ENCODE data around the gene TMEM106C. TPM values are rescaled to one million over a fixed set of nuclear protein-coding genes. Genes with fewer than 3 reads are reported as not detected.
"Not testable (repeated sequence)": the region's sequence is repeated elsewhere in the genome, so short reads cannot be mapped to it uniquely, and the experiment has no call there.

TMEM106C gene
- total RNA-seq, 1 donor from 2014 or later = 73.7 TPM

DNA sequence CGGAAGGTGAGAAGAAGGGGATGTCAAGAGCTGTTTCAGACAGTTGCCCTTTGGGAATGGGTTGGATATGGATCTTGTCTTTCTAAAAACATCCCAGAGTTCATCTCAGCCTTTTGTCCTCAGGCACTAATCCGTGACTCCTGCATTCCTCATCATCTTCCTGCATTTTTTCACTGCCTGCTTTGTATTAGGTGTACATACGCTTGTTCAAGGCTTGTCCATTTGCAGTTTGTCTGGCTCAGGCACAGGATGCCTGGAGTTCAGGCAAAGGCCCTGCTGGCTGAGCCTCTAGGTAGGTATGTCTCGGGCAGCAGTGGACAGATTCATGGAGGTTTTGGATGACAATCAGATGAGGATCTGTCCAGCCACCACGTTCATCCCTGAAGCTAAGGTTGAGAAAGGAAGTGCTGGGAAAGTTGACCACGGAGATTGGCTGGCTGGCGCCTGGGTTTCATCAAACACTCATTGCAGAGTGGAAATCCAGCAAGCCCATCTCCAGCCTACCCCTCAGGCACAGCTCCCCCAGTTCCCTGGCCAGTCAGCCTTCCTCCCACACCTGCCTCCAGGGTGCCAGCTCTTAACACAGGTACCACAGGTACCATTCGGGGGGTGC, 12.4 kb upstream of the TMEM106C start:
- H3K36me3 Mint-ChIP-seq = no peaks in the 10 kb centered on the region
- peaks cover 34% of the 10 kb centered on the region for H3K4me1 Mint-ChIP-seq
- no peaks in the 10 kb centered on the region for H3K27me3 Mint-ChIP-seq (ENCODE audit: low read depth)
- no peak for DNase-seq (ENCODE audit: low spot score in 2 of 2, unreplicated experiment in 2 of 2)
- H3K27ac Mint-ChIP-seq = no peak overlapping the region
- H3K9me3 Mint-ChIP-seq = no peaks in the 10 kb centered on the region
- H3K4me3 Mint-ChIP-seq = no peak overlapping the region
- TF ChIP-seq CTCF (IDR thresholded peaks at IDR 0.05; ENCODE audit: unreplicated experiment) = no peak

- H3K27ac Mint-ChIP-seq = no peak overlapping the region
- no peaks in the 10 kb centered on the region for H3K36me3 Mint-ChIP-seq
- DNase-seq (ENCODE audit: low spot score in 2 of 2, unreplicated experiment in 2 of 2) = no peak
- H3K4me3 Mint-ChIP-seq = no peak overlapping the region
- TF ChIP-seq CTCF (IDR thresholded peaks at IDR 0.05; ENCODE audit: unreplicated experiment) = no peak
- no peaks in the 10 kb centered on the region for H3K27me3 Mint-ChIP-seq (ENCODE audit: low read depth)
- H3K9me3 Mint-ChIP-seq = peaks cover 3% of the 10 kb centered on the region
- peaks cover 22% of the 10 kb centered on the region for H3K4me1 Mint-ChIP-seq
Observed at GRCh38 chr12:47954058-47954457, 9.3 kb upstream of the TMEM106C start.

- Mint-ChIP-seq H3K4me3 (no peak overlapping the region), H3K27me3 (ENCODE audit: low read depth) (no peaks in the 10 kb centered on the region), H3K27ac (no peak overlapping the region), H3K9me3 (peaks cover 5% of the 10 kb centered on the region), H3K4me1 (peaks cover 19% of the 10 kb centered on the region), H3K36me3 (no peaks in the 10 kb centered on the region)
- no peak for DNase-seq (ENCODE audit: low spot score in 2 of 2, unreplicated experiment in 2 of 2)
- TF ChIP-seq CTCF (IDR thresholded peaks at IDR 0.05; ENCODE audit: unreplicated experiment) = no peak
Observed at GRCh38 chr12:47954467-47955045, 8.8 kb upstream of the TMEM106C start.

- Mint-ChIP-seq H3K36me3 (no peaks in the 10 kb centered on the region), H3K4me1 (peaks cover 18% of the 10 kb centered on the region), H3K27ac (no peak overlapping the region), H3K4me3 (no peak overlapping the region), H3K27me3 (ENCODE audit: low read depth) (no peaks in the 10 kb centered on the region), H3K9me3 (peaks cover 10% of the 10 kb centered on the region)
- TF ChIP-seq CTCF (IDR thresholded peaks at IDR 0.05; ENCODE audit: unreplicated experiment) = no peak
- DNase-seq (ENCODE audit: low spot score in 2 of 2, unreplicated experiment in 2 of 2) = no peak
Observed at GRCh38 chr12:47955059-47955458, 8.3 kb upstream of the TMEM106C start.

DNA sequence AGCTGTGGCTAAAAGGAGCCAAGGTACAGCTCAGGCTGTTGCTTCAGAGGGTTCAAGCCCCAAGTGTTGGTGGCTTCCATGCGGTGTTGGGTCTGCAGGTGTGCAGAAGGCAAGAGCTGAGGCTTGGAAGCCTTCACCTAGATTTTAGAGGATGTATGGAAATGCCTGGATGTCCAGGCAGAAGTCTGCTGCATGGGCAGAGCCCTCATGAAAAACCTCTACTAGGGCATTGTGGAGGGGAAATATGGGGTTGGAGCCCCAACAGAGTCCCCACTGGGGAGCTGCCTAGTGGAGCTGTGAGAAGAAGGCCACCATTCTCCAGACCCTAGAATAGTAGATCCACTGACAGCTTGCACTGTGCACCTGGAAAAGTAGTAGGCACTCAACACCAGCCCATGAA, 5.7 kb upstream of the TMEM106C start:
- not testable (repeated sequence) for H3K27me3 Mint-ChIP-seq (ENCODE audit: low read depth); H3K27ac Mint-ChIP-seq; DNase-seq (ENCODE audit: low spot score in 2 of 2, unreplicated experiment in 2 of 2); H3K36me3 Mint-ChIP-seq; H3K4me3 Mint-ChIP-seq
- Mint-ChIP-seq H3K4me1 (peaks cover 21% of the 10 kb centered on the region), H3K9me3 (peaks cover 11% of the 10 kb centered on the region)

DNA sequence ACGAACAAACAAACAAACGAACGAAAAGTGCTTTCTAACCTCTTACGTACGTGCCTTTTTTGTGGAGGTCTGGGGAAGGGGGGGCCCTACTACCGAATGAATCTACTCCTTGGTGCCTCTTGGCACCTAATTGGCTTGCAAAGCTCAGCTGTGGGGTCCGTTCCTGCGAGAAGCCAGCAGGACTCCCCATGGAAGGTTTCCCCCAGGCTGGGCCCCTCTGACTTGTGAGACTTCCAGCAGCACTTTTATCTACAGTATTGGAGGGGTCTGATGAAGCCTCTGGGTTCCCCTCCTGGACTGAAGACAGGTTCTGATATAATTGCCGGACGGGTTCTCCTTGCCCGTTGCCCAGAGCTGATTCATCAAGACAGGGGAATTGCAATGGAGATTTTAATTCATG, 1.2 kb upstream of the TMEM106C start:
- TF ChIP-seq CTCF (IDR thresholded peaks at IDR 0.05; ENCODE audit: unreplicated experiment) = no peak
- Mint-ChIP-seq H3K9me3 (peaks cover 11% of the 10 kb centered on the region), H3K36me3 (peaks cover 6% of the 10 kb centered on the region), H3K27ac (no peak overlapping the region), H3K4me3 (no peak overlapping the region), H3K4me1 (peaks cover 31% of the 10 kb centered on the region), H3K27me3 (ENCODE audit: low read depth) (no peaks in the 10 kb centered on the region)
- no peak for DNase-seq (ENCODE audit: low spot score in 2 of 2, unreplicated experiment in 2 of 2)

Measured in mesothelial cell of epicardium (in vitro differentiated cells).